Endothelial cell of umbilical vein (primary cell): ENCODE data around the gene CSMD2. TPM values are rescaled to one million over a fixed set of nuclear protein-coding genes. Genes with fewer than 3 reads are reported as not detected.

Experiments used
- BruUV-seq: library from RNA; stranded (reverse); fragments of 400-500 nt; replicated peaks from 2 replicates; lab custom pipeline; 2021; lab: Mats Ljungman, UMichigan
- CTCF ChIA-PET: fragments of 300-600, 350-600 bp; sonication (Branson Sonifier 250); formaldehyde crosslinking; loops from one replicate; lab custom pipeline; 2021; ENCODE audit warnings: antibody characterized with exemption, inconsistent platforms; lab: Charles Lee
- POLR2A ChIA-PET: fragments of 300-600, 350-600 bp; sonication (Branson Sonifier 250); formaldehyde crosslinking; loops from one replicate; lab custom pipeline; 2021; ENCODE audit warnings: antibody characterized with exemption, inconsistent platforms; lab: Charles Lee
- DNase-seq: peaks from one replicate; pipeline ENCODE4 v3.0.0-alpha.2; 2011; ENCODE audit warnings: low read depth, low spot score
- FAIRE-seq: peaks from 2 replicates; lab custom pipeline; 2011; peaks lifted over from hg19 to GRCh38; lab: Jason Lieb, UNC
- H2AFZ ChIP-seq: 2 replicates; pipeline ENCODE4 v1.6.0; 2012; ENCODE audit warnings: low read depth, low read length, control low read depth, inconsistent platforms
- H3K27ac ChIP-seq: 2 replicates; pipeline ENCODE4 v1.5.1; 2011; ENCODE audit warnings: low read depth, mild to moderate bottlenecking, control low read depth, low read length, moderate library complexity; ENCODE audit not compliant: insufficient read depth
- H3K27me3 ChIP-seq, 2 experiments: 2 replicates each; pipeline versions ENCODE4 v1.6.0 to v1.6.1; 2011; ENCODE audit warnings: low read length in 2 of 2, mixed read lengths in 1 of 2; ENCODE audit not compliant: control insufficient read depth in 2 of 2, insufficient read depth in 2 of 2
- H3K36me3 ChIP-seq, 2 experiments: 2 replicates in 1 of 2; 3 replicates in 1 of 2; pipeline ENCODE4 v1.5.1; 2011; ENCODE audit warnings: low read length in 2 of 2, mild to moderate bottlenecking in 1 of 2, moderate library complexity in 1 of 2; ENCODE audit not compliant: control insufficient read depth in 2 of 2, insufficient read depth in 2 of 2; ENCODE audit errors: extremely low read depth in 1 of 2
- H3K4me1 ChIP-seq: 3 replicates; pipeline ENCODE4 v1.5.1; 2011; ENCODE audit warnings: mild to moderate bottlenecking, low read length; ENCODE audit not compliant: control insufficient read depth, insufficient read depth; ENCODE audit errors: extremely low read depth
- H3K4me2 ChIP-seq: 2 replicates; pipeline ENCODE4 v1.6.1; 2011; ENCODE audit warnings: low read length, control low read depth, mixed read lengths; ENCODE audit not compliant: insufficient read depth
- H3K4me3 ChIP-seq, 3 experiments: fragments of 200-600 bp in 1 of 3; sonication (generic), shearing (Covaris generic) in 1 of 3; replicated peaks in 1 of 3; 2 replicates each; pipeline ENCODE4 v1.5.1; 2011 to 2016; ENCODE audit warnings: control low read depth in 3 of 3, low read length in 3 of 3, mild to moderate bottlenecking in 2 of 3, inconsistent platforms in 1 of 3, low read depth in 1 of 3, moderate library complexity in 1 of 3; ENCODE audit not compliant: insufficient read depth in 1 of 3
- H3K79me2 ChIP-seq: 2 replicates; pipeline ENCODE4 v1.6.0; 2012; ENCODE audit warnings: low read length, inconsistent platforms; ENCODE audit not compliant: control insufficient read depth, insufficient read depth
- H3K9ac ChIP-seq: replicated peaks from 2 replicates; pipeline ENCODE3; 2011; ENCODE audit warnings: low read length, control low read depth; ENCODE audit not compliant: insufficient read depth; ENCODE audit errors: extremely low read depth
- H3K9me1 ChIP-seq: replicated peaks from 3 replicates; pipeline ENCODE4 v1.6.0; 2011; ENCODE audit warnings: mild to moderate bottlenecking, low read length; ENCODE audit not compliant: control insufficient read depth, insufficient read depth; ENCODE audit errors: extremely low read depth
- H3K9me3 ChIP-seq: replicated peaks from 2 replicates; pipeline ENCODE4 v1.5.1; 2012; ENCODE audit warnings: low read length, inconsistent platforms; ENCODE audit not compliant: control insufficient read depth, insufficient read depth
- H4K20me1 ChIP-seq: replicated peaks from 2 replicates; pipeline ENCODE3; 2011; ENCODE audit warnings: mild to moderate bottlenecking, low read length; ENCODE audit not compliant: control insufficient read depth, insufficient read depth; ENCODE audit errors: extremely low read depth
- EZH2 ChIP-seq: IDR thresholded peaks from 2 replicates; pipeline ENCODE4 v1.6.1; 2012; ENCODE audit warnings: borderline replicate concordance, low read depth, mild to moderate bottlenecking, moderate library complexity, low read length, inconsistent platforms; ENCODE audit not compliant: severe bottlenecking
- FOS ChIP-seq: IDR thresholded peaks from 2 replicates; pipeline ENCODE4 v1.6.1; 2011; ENCODE audit warnings: mild to moderate bottlenecking, low read length, moderate library complexity, borderline replicate concordance; ENCODE audit not compliant: insufficient read depth
- GATA2 ChIP-seq: IDR thresholded peaks from 2 replicates; pipeline ENCODE4 v1.7.0; 2011; ENCODE audit warnings: low read depth, mild to moderate bottlenecking, moderate library complexity, mixed read lengths, low read length; ENCODE audit not compliant: insufficient read length, insufficient read depth
- JUN ChIP-seq: IDR thresholded peaks from 2 replicates; pipeline ENCODE4 v1.6.1; 2011; ENCODE audit warnings: borderline replicate concordance, low read depth; ENCODE audit not compliant: insufficient read length, insufficient read depth
- MYC ChIP-seq: IDR thresholded peaks from one replicate; pipeline ENCODE4 v1.6.1; 2011; ENCODE audit warnings: mild to moderate bottlenecking, low read depth, low read length
- POLR2A ChIP-seq: IDR thresholded peaks from 2 replicates; pipeline ENCODE4 v1.6.1; 2012; ENCODE audit warnings: low read depth, mild to moderate bottlenecking, control low read depth, low read length
- POLR2AphosphoS5 ChIP-seq: IDR thresholded peaks from 2 replicates; pipeline ENCODE4 v1.6.1; 2012; ENCODE audit warnings: low read depth, mild to moderate bottlenecking, control low read depth, low read length, moderate library complexity; ENCODE audit not compliant: insufficient read depth
- dilution Hi-C: fragments of 300-500 bp; cut with MboI; formaldehyde crosslinking; loops from one replicate; pipeline ENCODE4 v1.15.0; 2019; ENCODE audit warnings: low sequenced_read_pairs; ENCODE audit not compliant: extremely low pct_ligation_motif_present
- intact Hi-C: fragments of 100-400 bp; cut with micrococcal nuclease; formaldehyde crosslinking; loops from one replicate; pipeline ENCODE4 v1.10.0; 2022
- polyA plus RNA-seq, 4 experiments: library from polyadenylated mRNA; depleted of rRNA in 3 of 4; stranded (reverse) in 3 of 4; unstranded in 1 of 4; fragments of >200 nt; gene quantifications; 2 replicates each; pipeline versions ENCODE4 v1.2.1 to v1.2.3, GENCODE V29; 2011 to 2012; ENCODE audit warnings: missing spikeins in 1 of 4
- total RNA-seq: library from RNA; stranded (reverse); gene quantifications from 2 replicates; pipeline ENCODE4 v1.2.3, GENCODE V29; 2021
- TF ChIP-seq, protein P1 (sequence below), 2 donors: IDR thresholded peaks; 1 replicate in 1 of 2; 2 replicates in 1 of 2; pipeline ENCODE4 v1.5.1; 2011; ENCODE audit warnings: low read length in 2 of 2, mild to moderate bottlenecking in 2 of 2, moderate library complexity in 2 of 2, control low read depth in 1 of 2, inconsistent platforms in 1 of 2, low read depth in 1 of 2; ENCODE audit not compliant: insufficient read depth in 1 of 2; ENCODE audit errors: extremely low read depth in 1 of 2
- TF ChIP-seq, protein P2 (sequence below): IDR thresholded peaks from 2 replicates; pipeline ENCODE4 v1.6.1; 2011; ENCODE audit not compliant: insufficient read depth, insufficient read length

CSMD2 gene
- total and polyA plus RNA-seq, 2 donors (not counting 3 experiments of a cell fraction or from before 2014, with no cell fraction given): under 0.01 TPM; not detected in 1

DNA sequence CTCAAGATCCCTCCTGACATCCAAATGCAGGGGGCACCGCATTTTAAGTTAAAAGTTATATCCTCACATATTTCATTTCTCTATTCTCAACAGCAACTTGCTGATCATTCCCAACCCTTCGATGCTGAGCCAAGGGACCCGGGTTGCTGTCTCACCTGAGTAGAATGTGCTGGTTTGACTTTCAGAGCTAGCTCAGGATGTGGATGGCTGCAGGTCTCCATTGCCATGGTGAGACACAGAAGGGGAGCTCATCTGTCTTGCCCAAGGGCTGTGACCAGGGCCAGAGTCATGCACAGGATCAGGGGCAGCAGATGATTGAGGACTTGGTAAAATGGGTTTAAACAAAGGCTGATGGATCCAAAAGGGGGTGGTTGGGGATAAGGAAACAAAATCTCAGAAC lies 189.1 kb downstream of the CSMD2 start:
- CTCF ChIA-PET: no interaction called here
- H3K9me1 ChIP-seq: no peaks in the 10 kb centered on the region
- H3K79me2 ChIP-seq: no peaks in the 10 kb centered on the region
- H3K4me1 ChIP-seq: no peaks in the 10 kb centered on the region
- no peak overlapping the region for H3K4me3 ChIP-seq
- TF ChIP-seq GATA2 (no peak), POLR2A (no peak), FOS (no peak), EZH2 (no peak), JUN (no peak), MYC (no peak), POLR2AphosphoS5 (no peak)
- TF ChIP-seq, protein P1, sequence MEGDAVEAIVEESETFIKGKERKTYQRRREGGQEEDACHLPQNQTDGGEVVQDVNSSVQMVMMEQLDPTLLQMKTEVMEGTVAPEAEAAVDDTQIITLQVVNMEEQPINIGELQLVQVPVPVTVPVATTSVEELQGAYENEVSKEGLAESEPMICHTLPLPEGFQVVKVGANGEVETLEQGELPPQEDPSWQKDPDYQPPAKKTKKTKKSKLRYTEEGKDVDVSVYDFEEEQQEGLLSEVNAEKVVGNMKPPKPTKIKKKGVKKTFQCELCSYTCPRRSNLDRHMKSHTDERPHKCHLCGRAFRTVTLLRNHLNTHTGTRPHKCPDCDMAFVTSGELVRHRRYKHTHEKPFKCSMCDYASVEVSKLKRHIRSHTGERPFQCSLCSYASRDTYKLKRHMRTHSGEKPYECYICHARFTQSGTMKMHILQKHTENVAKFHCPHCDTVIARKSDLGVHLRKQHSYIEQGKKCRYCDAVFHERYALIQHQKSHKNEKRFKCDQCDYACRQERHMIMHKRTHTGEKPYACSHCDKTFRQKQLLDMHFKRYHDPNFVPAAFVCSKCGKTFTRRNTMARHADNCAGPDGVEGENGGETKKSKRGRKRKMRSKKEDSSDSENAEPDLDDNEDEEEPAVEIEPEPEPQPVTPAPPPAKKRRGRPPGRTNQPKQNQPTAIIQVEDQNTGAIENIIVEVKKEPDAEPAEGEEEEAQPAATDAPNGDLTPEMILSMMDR (IDR thresholded peaks at IDR 0.05; ENCODE audit: extremely low read depth in 1 of 2, insufficient read depth in 1 of 2, low read depth in 1 of 2, low read length in 2 of 2): no peak
- TF ChIP-seq, protein P2, sequence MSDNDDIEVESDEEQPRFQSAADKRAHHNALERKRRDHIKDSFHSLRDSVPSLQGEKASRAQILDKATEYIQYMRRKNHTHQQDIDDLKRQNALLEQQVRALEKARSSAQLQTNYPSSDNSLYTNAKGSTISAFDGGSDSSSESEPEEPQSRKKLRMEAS: no peak
- DNase-seq (no peak), FAIRE-seq (no peak)
- H3K9me3 ChIP-seq: no peaks in the 10 kb centered on the region
- no TSS peak for BruUV-seq
- H4K20me1 ChIP-seq: no peaks in the 10 kb centered on the region
- H3K27ac ChIP-seq: no peak overlapping the region
- H3K36me3 ChIP-seq: no peaks in the 10 kb centered on the region
- POLR2A ChIA-PET: no interaction called here
- H3K27me3 ChIP-seq: no peaks in the 10 kb centered on the region
- no peak overlapping the region for H3K9ac ChIP-seq
- dilution Hi-C loops (no loop called here), intact Hi-C loops (no loop called here)
- no peak overlapping the region for H2AFZ ChIP-seq
- H3K4me2 ChIP-seq: no peak overlapping the region
